HepG2 (cell line): ENCODE results near the gene TPSD1. TPM values are rescaled to one million over a fixed set of nuclear protein-coding genes. Genes with fewer than 3 reads are reported as not detected.

ENCODE experiments used
- ATF7-NPFF ChIP-seq: sonication (generic); formaldehyde crosslinking; IDR thresholded peaks from 2 replicates; pipeline ENCODE4 v1.8.1; 2023; ENCODE audit warnings: mild to moderate bottlenecking, low read depth, missing genetic modification reagents, moderate library complexity
- CREB3 ChIP-seq: sonication (generic); formaldehyde crosslinking; IDR thresholded peaks from 2 replicates; pipeline ENCODE4 v1.5.0; 2020; ENCODE audit warnings: missing genetic modification reagents
- KAT8 ChIP-seq: IDR thresholded peaks from 2 replicates; pipeline ENCODE4 v1.6.1; 2016; ENCODE audit warnings: missing genetic modification reagents, missing compliant biosample characterization
- PCBP1 ChIP-seq: fragments of 200-400 bp; formaldehyde crosslinking; IDR thresholded peaks from 2 replicates; pipeline ENCODE4 v1.6.1; 2017; ENCODE audit warnings: mild to moderate bottlenecking, low read depth, low read length, borderline replicate concordance
- SMAD1 ChIP-seq: sonication (generic); formaldehyde crosslinking; IDR thresholded peaks from 2 replicates; pipeline ENCODE4 v1.4.0; 2020; ENCODE audit warnings: missing genetic modification reagents, low read depth, mild to moderate bottlenecking, borderline replicate concordance
- XBP1 ChIP-seq: sonication (generic); formaldehyde crosslinking; IDR thresholded peaks from 2 replicates; pipeline ENCODE4 v1.5.0; 2020; ENCODE audit warnings: missing genetic modification reagents
- ZNF354B ChIP-seq: sonication (generic); formaldehyde crosslinking; IDR thresholded peaks from 2 replicates; pipeline ENCODE4 v1.8.0; 2022; ENCODE audit warnings: mild to moderate bottlenecking, missing genetic modification reagents
- ZNF883 ChIP-seq: sonication (generic); formaldehyde crosslinking; IDR thresholded peaks from 2 replicates; pipeline ENCODE4 v1.5.1; 2020; ENCODE audit warnings: mild to moderate bottlenecking, missing genetic modification reagents; ENCODE audit errors: not compliant biosample characterization
- polyA plus RNA-seq, 8 experiments: library from polyadenylated mRNA; depleted of rRNA in 3 of 8; stranded (reverse) in 7 of 8; unstranded in 1 of 8; fragments of >200 nt; fragmentation: Illumina TruSeq in 4 of 8; extraction: Trizol in 4 of 8; gene quantifications; 2 replicates each; pipeline versions ENCODE4 v1.2.1 to v1.2.3, GENCODE V29; 2011 to 2016; ENCODE audit warnings: low read depth in 4 of 8, missing spikeins in 1 of 8, mixed read lengths in 1 of 8; ENCODE audit not compliant: insufficient read depth in 1 of 8
- total RNA-seq, 5 experiments: library from RNA; depleted of rRNA; stranded (reverse); fragments of >200 nt; fragmentation: Illumina TruSeq; extraction: Trizol; gene quantifications; 2 replicates each; pipeline ENCODE4 v1.2.3, GENCODE V29; 2016; ENCODE audit warnings: low read depth in 1 of 5
- TF ChIP-seq, protein P1 (sequence below): sonication (generic); formaldehyde crosslinking; IDR thresholded peaks from 2 replicates; pipeline ENCODE4 v1.9.0; 2021; ENCODE audit warnings: missing genetic modification reagents, mild to moderate bottlenecking, borderline replicate concordance
- TF ChIP-seq, protein P2 (sequence below): sonication (generic); formaldehyde crosslinking; IDR thresholded peaks from 2 replicates; pipeline ENCODE4 v1.4.0; 2020; ENCODE audit warnings: missing genetic modification reagents, borderline replicate concordance
- TF ChIP-seq, protein P3 (sequence below), 2 experiments: sonication (generic) in 1 of 2; formaldehyde crosslinking in 1 of 2; IDR thresholded peaks; 2 replicates each; pipeline versions ENCODE4 v1.6.1 to v1.9.0; 2014 to 2022; ENCODE audit warnings: antibody characterized with exemption in 1 of 2, borderline replicate concordance in 1 of 2, inconsistent platforms in 1 of 2, low read depth in 1 of 2, missing genetic modification reagents in 1 of 2
- TF ChIP-seq, protein P4 (sequence below): sonication (generic); formaldehyde crosslinking; IDR thresholded peaks from 2 replicates; pipeline ENCODE4 v1.5.0; 2020; ENCODE audit warnings: mild to moderate bottlenecking, low read depth, missing genetic modification reagents, borderline replicate concordance

TPSD1 gene
- total and polyA plus RNA-seq, 2 of the 13 experiments (the other 11 are each of a cell fraction or from before 2014, with no cell fraction given) = not detected

GRCh38 chr16:1290860-1291575 is 35.1 kb downstream of the TPSD1 start (continued):
- TF ChIP-seq ZNF883 = no peak
- TF ChIP-seq SMAD1 = no peak
- TF ChIP-seq KAT8 (CRISPR knock-in tag) = peak; percentile 34; the same call in 1 of the 2 replicates
- TF ChIP-seq XBP1 (CRISPR knock-in tag) = no peak
- TF ChIP-seq, protein P1, sequence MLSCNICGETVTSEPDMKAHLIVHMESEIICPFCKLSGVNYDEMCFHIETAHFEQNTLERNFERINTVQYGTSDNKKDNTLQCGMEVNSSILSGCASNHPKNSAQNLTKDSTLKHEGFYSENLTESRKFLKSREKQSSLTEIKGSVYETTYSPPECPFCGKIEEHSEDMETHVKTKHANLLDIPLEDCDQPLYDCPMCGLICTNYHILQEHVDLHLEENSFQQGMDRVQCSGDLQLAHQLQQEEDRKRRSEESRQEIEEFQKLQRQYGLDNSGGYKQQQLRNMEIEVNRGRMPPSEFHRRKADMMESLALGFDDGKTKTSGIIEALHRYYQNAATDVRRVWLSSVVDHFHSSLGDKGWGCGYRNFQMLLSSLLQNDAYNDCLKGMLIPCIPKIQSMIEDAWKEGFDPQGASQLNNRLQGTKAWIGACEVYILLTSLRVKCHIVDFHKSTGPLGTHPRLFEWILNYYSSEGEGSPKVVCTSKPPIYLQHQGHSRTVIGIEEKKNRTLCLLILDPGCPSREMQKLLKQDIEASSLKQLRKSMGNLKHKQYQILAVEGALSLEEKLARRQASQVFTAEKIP (CRISPR knock-in tag) = no peak
- TF ChIP-seq, protein P2, sequence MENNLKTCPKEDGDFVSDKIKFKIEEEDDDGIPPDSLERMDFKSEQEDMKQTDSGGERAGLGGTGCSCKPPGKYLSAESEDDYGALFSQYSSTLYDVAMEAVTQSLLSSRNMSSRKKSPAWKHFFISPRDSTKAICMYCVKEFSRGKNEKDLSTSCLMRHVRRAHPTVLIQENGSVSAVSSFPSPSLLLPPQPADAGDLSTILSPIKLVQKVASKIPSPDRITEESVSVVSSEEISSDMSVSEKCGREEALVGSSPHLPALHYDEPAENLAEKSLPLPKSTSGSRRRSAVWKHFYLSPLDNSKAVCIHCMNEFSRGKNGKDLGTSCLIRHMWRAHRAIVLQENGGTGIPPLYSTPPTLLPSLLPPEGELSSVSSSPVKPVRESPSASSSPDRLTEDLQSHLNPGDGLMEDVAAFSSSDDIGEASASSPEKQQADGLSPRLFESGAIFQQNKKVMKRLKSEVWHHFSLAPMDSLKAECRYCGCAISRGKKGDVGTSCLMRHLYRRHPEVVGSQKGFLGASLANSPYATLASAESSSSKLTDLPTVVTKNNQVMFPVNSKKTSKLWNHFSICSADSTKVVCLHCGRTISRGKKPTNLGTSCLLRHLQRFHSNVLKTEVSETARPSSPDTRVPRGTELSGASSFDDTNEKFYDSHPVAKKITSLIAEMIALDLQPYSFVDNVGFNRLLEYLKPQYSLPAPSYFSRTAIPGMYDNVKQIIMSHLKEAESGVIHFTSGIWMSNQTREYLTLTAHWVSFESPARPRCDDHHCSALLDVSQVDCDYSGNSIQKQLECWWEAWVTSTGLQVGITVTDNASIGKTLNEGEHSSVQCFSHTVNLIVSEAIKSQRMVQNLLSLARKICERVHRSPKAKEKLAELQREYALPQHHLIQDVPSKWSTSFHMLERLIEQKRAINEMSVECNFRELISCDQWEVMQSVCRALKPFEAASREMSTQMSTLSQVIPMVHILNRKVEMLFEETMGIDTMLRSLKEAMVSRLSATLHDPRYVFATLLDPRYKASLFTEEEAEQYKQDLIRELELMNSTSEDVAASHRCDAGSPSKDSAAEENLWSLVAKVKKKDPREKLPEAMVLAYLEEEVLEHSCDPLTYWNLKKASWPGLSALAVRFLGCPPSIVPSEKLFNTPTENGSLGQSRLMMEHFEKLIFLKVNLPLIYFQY = no peak
- TF ChIP-seq, protein P3, sequence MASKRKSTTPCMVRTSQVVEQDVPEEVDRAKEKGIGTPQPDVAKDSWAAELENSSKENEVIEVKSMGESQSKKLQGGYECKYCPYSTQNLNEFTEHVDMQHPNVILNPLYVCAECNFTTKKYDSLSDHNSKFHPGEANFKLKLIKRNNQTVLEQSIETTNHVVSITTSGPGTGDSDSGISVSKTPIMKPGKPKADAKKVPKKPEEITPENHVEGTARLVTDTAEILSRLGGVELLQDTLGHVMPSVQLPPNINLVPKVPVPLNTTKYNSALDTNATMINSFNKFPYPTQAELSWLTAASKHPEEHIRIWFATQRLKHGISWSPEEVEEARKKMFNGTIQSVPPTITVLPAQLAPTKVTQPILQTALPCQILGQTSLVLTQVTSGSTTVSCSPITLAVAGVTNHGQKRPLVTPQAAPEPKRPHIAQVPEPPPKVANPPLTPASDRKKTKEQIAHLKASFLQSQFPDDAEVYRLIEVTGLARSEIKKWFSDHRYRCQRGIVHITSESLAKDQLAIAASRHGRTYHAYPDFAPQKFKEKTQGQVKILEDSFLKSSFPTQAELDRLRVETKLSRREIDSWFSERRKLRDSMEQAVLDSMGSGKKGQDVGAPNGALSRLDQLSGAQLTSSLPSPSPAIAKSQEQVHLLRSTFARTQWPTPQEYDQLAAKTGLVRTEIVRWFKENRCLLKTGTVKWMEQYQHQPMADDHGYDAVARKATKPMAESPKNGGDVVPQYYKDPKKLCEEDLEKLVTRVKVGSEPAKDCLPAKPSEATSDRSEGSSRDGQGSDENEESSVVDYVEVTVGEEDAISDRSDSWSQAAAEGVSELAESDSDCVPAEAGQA (IDR thresholded peaks at IDR 0.05; ENCODE audit: low read depth) = no peak
- TF ChIP-seq, protein P3 (CRISPR knock-in tag; IDR thresholded peaks at IDR 0.05; ENCODE audit: borderline replicate concordance) = no peak
- no peak for TF ChIP-seq ZNF354B (CRISPR knock-in tag)
- TF ChIP-seq PCBP1 = no peak
- TF ChIP-seq ATF7-NPFF (CRISPR knock-in tag) = no peak
- TF ChIP-seq, protein P4, sequence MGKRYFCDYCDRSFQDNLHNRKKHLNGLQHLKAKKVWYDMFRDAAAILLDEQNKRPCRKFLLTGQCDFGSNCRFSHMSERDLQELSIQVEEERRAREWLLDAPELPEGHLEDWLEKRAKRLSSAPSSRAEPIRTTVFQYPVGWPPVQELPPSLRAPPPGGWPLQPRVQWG (CRISPR knock-in tag) = no peak
- TF ChIP-seq CREB3 = no peak
- TF ChIP-seq, all 625 proteins: peak for 29
